CD14-positive monocyte (primary cell): ENCODE results near the gene MYO5B. TPM values are rescaled to one million over a fixed set of nuclear protein-coding genes. Genes with fewer than 3 reads are reported as not detected.
"Not testable (repeated sequence)": the region's sequence is repeated elsewhere in the genome, so short reads cannot be mapped to it uniquely, and the experiment has no call there.

Source experiments
- DNase-seq, 3 donors: peaks; one replicate each; pipeline ENCODE4 v3.0.0-alpha.2; 2011 to 2022
- H2AFZ ChIP-seq: 2 replicates; pipeline ENCODE4 v1.6.0; 2012; ENCODE audit warnings: mild to moderate bottlenecking, low read depth, low read length, inconsistent platforms; ENCODE audit not compliant: insufficient read depth, poor library complexity, severe bottlenecking
- H3K27ac ChIP-seq, 2 donors: 1 replicate in 1 of 2; 2 replicates in 1 of 2; pipeline ENCODE4 v1.5.1; 2012 to 2013; ENCODE audit warnings: low read length in 2 of 2, control low read depth in 1 of 2, inconsistent platforms in 1 of 2, low read depth in 1 of 2, mild to moderate bottlenecking in 1 of 2
- H3K27me3 ChIP-seq, 2 donors: one replicate each; pipeline versions ENCODE4 v1.6.0 to v1.6.1; 2011 to 2013; ENCODE audit warnings: low read length in 2 of 2; ENCODE audit not compliant: control insufficient read depth in 2 of 2, insufficient read depth in 2 of 2
- H3K36me3 ChIP-seq, 2 donors: replicated peaks in 1 of 2; 1 replicate in 1 of 2; 2 replicates in 1 of 2; pipeline versions ENCODE4 v1.5.1 to v1.6.1; 2012 to 2013; ENCODE audit warnings: low read length in 2 of 2, control low read depth in 1 of 2, inconsistent platforms in 1 of 2, mild to moderate bottlenecking in 1 of 2; ENCODE audit not compliant: insufficient read depth in 2 of 2, control insufficient read depth in 1 of 2
- H3K4me1 ChIP-seq, 2 donors: 1 replicate in 1 of 2; 2 replicates in 1 of 2; pipeline versions ENCODE4 v1.5.1 to v1.6.1; 2012 to 2013; ENCODE audit warnings: low read length in 2 of 2, control low read depth in 1 of 2, inconsistent platforms in 1 of 2, mild to moderate bottlenecking in 1 of 2, moderate library complexity in 1 of 2; ENCODE audit not compliant: insufficient read depth in 2 of 2, control insufficient read depth in 1 of 2
- H3K4me2 ChIP-seq: replicated peaks from 2 replicates; pipeline ENCODE3; 2012; ENCODE audit warnings: low read length, moderate library complexity, mild to moderate bottlenecking; ENCODE audit not compliant: poor library complexity, severe bottlenecking; ENCODE audit errors: extremely low read depth
- H3K4me3 ChIP-seq, 3 experiments: fragments of 200-600 bp in 1 of 3; sonication (generic) in 1 of 3; replicated peaks in 1 of 3; 1 replicate in 2 of 3; 2 replicates in 1 of 3; pipeline ENCODE4 v1.5.1; 2011 to 2013; ENCODE audit warnings: low read length in 3 of 3, mild to moderate bottlenecking in 3 of 3, control low read depth in 2 of 3, low read depth in 2 of 3, inconsistent platforms in 1 of 3, moderate library complexity in 1 of 3
- H3K79me2 ChIP-seq: 2 replicates; pipeline ENCODE4 v1.6.0; 2012; ENCODE audit warnings: mild to moderate bottlenecking, control low read depth, inconsistent platforms, low read length, moderate library complexity; ENCODE audit not compliant: insufficient read depth
- H3K9ac ChIP-seq: 2 replicates; pipeline ENCODE4 v1.6.0; 2017; ENCODE audit warnings: low read length, mild to moderate bottlenecking; ENCODE audit not compliant: insufficient read depth, poor library complexity, severe bottlenecking
- H3K9me3 ChIP-seq, 2 donors: replicated peaks in 1 of 2; 1 replicate in 1 of 2; 2 replicates in 1 of 2; pipeline versions ENCODE4 v1.5.1 to v1.6.1; 2012 to 2013; ENCODE audit warnings: low read length in 2 of 2, control low read depth in 1 of 2; ENCODE audit not compliant: control insufficient read depth in 1 of 2, insufficient read depth in 1 of 2
- H4K20me1 ChIP-seq: 2 replicates; pipeline ENCODE4 v1.6.0; 2012; ENCODE audit warnings: mild to moderate bottlenecking, low read length, control low read depth, moderate library complexity; ENCODE audit not compliant: insufficient read depth
- H3K27ac Mint-ChIP-seq, 7 donors: one replicate each; pipeline ENCODE4 v1.8.0; 2020; ENCODE audit warnings: mild to moderate bottlenecking in 7 of 7, mixed read lengths in 7 of 7, moderate library complexity in 6 of 7, inconsistent platforms in 2 of 7
- H3K27me3 Mint-ChIP-seq, 3 donors: one replicate each; pipeline ENCODE4 v1.8.0; 2021 to 2022; ENCODE audit warnings: low read depth in 3 of 3, mild to moderate bottlenecking in 3 of 3, mixed read lengths in 3 of 3, moderate library complexity in 3 of 3, inconsistent platforms in 1 of 3
- H3K36me3 Mint-ChIP-seq, 2 donors: one replicate each; pipeline ENCODE4 v1.8.0; 2020; ENCODE audit warnings: mixed read lengths in 2 of 2, inconsistent platforms in 1 of 2, mild to moderate bottlenecking in 1 of 2
- H3K4me1 Mint-ChIP-seq: one replicate; pipeline ENCODE4 v1.8.0; 2020; ENCODE audit warnings: mild to moderate bottlenecking, mixed read lengths
- H3K4me3 Mint-ChIP-seq, 2 donors: one replicate each; pipeline ENCODE4 v1.8.0; 2020; ENCODE audit warnings: mild to moderate bottlenecking in 2 of 2, mixed read lengths in 2 of 2, moderate library complexity in 1 of 2
- H3K9me3 Mint-ChIP-seq, 7 donors: one replicate each; pipeline ENCODE4 v1.8.0; 2020 to 2022; ENCODE audit warnings: mixed read lengths in 7 of 7, mild to moderate bottlenecking in 6 of 7, moderate library complexity in 6 of 7, inconsistent platforms in 2 of 7
- WGBS: methylation state at CpG from one replicate; pipeline ENCODE4 v1.1.5; 2013; ENCODE audit warnings: missing lambda C conversion rate; ENCODE audit not compliant: insufficient coverage; 5-methylcytosine and 5-hydroxymethylcytosine counted together
- intact Hi-C, 2 donors: fragments of 100-400 bp; cut with micrococcal nuclease; formaldehyde crosslinking; loops; one replicate each; pipeline versions ENCODE4 v1.15.0 to v1.15.1; 2023
- polyA plus RNA-seq, 3 donors: library from polyadenylated mRNA; depleted of rRNA in 1 of 3; unstranded in 2 of 3; stranded (reverse) in 1 of 3; fragments of 300-500 nt in 2 of 3; fragments of >200 nt in 1 of 3; fragmentation: Illumina TruSeq in 2 of 3; gene quantifications; 1 replicate in 2 of 3; 2 replicates in 1 of 3; pipeline ENCODE4 v1.2.3, GENCODE V29; 2012 to 2021
- TF ChIP-seq, protein P1 (sequence below): fragments of 200-600 bp; IDR thresholded peaks from one replicate; pipeline ENCODE4 v1.8.0; 2022; ENCODE audit warnings: antibody characterized with exemption, mild to moderate bottlenecking

Gene MYO5B
- polyA plus RNA-seq, 3 donors, result 0.04 TPM; not detected in 2

DNA sequence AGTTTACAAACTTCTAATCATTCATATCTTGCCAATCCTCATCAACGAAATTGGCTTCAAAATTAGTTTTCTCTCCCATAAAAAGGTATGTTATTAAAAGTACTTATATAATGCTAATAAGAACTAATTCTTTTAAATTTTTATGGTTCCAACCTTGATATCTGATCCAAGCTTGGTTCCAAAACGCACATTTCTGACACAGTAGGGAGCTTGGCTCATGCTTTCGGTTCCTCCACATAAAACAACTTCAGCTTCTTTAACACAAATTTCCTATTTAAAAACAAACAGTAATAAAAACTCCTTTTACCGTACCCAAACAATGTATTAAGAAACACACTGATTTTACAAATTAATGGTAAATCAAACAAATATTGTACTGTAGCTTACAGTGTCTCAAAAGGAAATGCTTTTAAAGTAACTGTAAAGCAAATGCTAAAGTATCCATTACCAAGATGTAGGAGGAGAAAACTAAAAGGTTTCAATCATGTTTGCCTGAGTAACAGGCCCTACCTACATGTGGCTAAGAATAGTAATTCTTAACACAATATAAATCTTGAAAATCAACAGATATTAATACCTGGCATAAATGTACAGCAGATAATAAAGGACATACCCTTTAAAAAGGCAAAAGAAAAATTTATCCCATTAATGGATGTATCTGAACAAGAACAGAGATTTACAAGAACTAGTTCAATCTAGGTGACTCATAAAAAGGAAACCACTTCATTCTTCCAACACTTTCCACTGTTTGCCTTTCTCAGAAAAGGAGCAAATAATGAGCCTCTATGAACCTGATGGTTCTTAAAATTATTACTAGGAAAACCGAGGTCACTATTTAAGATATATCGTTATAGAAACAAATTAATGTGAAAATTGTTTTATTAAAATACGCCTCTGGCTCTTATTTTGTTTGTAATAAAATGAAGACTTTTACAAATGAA, 399.1 kb downstream of the MYO5B start:
- Mint-ChIP-seq H3K36me3 (peaks cover 69 to 81% of the 10 kb centered on the region in 2 donors), H3K4me3 (no peak overlapping the region), H3K9me3 (peaks cover 0 to 5% (median 0%) of the 10 kb centered on the region in 7 donors), H3K27ac (no peak overlapping the region), H3K27me3 (no peaks in the 10 kb centered on the region), H3K4me1 (no peaks in the 10 kb centered on the region)
- Histone ChIP-seq H3K27me3 (no peaks in the 10 kb centered on the region), H3K9me3 (no peaks in the 10 kb centered on the region), H3K4me2 (no peak overlapping the region), H3K79me2 (no peaks in the 10 kb centered on the region), H3K36me3 (peaks cover 56 to 77% of the 10 kb centered on the region in 2 donors), H3K4me1 (no peaks in the 10 kb centered on the region), H3K4me3 (no peak overlapping the region), H3K27ac (no peak overlapping the region), H3K9ac (no peak overlapping the region), H4K20me1 (no peaks in the 10 kb centered on the region), H2AFZ (no peak overlapping the region)
- WGBS, result no CpG with 5 or more reads among the region's 7 CpGs
- intact Hi-C loops, result no loop called here
- no peak for DNase-seq
- TF ChIP-seq, protein P1, sequence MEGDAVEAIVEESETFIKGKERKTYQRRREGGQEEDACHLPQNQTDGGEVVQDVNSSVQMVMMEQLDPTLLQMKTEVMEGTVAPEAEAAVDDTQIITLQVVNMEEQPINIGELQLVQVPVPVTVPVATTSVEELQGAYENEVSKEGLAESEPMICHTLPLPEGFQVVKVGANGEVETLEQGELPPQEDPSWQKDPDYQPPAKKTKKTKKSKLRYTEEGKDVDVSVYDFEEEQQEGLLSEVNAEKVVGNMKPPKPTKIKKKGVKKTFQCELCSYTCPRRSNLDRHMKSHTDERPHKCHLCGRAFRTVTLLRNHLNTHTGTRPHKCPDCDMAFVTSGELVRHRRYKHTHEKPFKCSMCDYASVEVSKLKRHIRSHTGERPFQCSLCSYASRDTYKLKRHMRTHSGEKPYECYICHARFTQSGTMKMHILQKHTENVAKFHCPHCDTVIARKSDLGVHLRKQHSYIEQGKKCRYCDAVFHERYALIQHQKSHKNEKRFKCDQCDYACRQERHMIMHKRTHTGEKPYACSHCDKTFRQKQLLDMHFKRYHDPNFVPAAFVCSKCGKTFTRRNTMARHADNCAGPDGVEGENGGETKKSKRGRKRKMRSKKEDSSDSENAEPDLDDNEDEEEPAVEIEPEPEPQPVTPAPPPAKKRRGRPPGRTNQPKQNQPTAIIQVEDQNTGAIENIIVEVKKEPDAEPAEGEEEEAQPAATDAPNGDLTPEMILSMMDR, result no peak

DNA sequence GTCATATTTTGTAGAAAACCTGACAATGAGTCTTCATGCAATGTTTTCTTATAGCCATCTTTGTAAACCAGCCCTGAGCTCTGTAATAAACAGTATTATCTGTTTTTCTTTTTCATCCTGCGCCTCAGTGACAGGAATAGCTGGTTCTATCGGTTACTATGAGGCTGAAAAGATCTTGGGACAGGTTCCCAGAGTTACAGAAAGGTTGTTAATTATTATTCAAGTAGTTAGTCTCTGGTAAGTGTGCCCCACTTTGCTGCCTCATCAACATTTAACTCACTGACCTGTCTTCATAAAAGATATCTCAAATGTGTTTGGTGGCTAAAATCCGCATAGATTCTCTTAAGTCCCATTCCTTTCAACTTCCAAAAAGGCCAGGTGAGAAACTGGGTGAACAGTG, 400.2 kb downstream of the MYO5B start:
- TF ChIP-seq, protein P1, result no peak
- Histone ChIP-seq H2AFZ (no peak overlapping the region), H3K79me2 (no peaks in the 10 kb centered on the region), H3K27ac (no peak overlapping the region), H3K4me2 (no peak overlapping the region), H3K27me3 (no peaks in the 10 kb centered on the region), H3K4me1 (no peaks in the 10 kb centered on the region), H3K4me3 (no peak overlapping the region), H3K9me3 (no peaks in the 10 kb centered on the region), H3K36me3 (peaks cover 67 to 87% of the 10 kb centered on the region in 2 donors), H3K9ac (no peak overlapping the region), H4K20me1 (no peaks in the 10 kb centered on the region)
- Mint-ChIP-seq H3K9me3 (peaks cover 0 to 4% (median 0%) of the 10 kb centered on the region in 7 donors), H3K27me3 (no peaks in the 10 kb centered on the region), H3K4me1 (no peaks in the 10 kb centered on the region), H3K27ac (no peak overlapping the region), H3K4me3 (no peak overlapping the region), H3K36me3 (peaks cover 73 to 83% of the 10 kb centered on the region in 2 donors)
- intact Hi-C loops, result no loop called here
- no CpG with 5 or more reads among the region's 3 CpGs for WGBS
- no peak for DNase-seq

DNA sequence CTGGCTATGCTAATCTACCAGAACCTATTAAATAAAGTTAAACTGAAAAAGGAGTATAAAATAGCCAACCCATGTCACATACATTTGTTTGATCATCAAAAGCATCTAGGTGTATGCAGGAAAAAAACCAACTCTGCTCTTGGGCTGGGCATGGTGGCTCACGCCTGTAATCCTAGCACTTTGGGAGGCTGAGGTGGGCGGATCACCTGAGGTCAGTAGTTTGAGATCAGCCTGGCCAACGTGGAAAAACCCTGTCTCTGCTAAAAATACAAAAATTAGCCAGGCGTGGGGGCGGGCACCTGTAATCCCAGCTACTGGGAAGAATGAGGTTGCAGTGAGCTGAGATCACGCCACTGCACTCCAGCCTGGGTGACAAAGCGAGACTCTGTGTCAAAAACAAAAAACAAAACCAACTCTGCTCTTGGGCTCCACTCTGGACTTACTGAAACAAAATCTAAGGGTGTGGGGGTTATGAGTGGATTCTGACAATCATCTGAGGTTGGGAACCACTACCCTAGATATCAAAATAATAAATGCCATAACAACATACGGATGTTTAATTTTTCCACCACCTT, 405.3 kb downstream of the MYO5B start:
- 92% methylated on average over 3 of the region's 8 CpGs for WGBS
- H3K4me1 ChIP-seq, H3K9ac ChIP-seq, intact Hi-C loops, H3K27me3 ChIP-seq, H4K20me1 ChIP-seq, H3K79me2 ChIP-seq, H3K4me3 ChIP-seq, H3K4me1 Mint-ChIP-seq, H3K9me3 ChIP-seq, H3K4me2 ChIP-seq, H3K27me3 Mint-ChIP-seq, DNase-seq, H3K4me3 Mint-ChIP-seq, H3K9me3 Mint-ChIP-seq, H2AFZ ChIP-seq: not testable (repeated sequence)
- Mint-ChIP-seq H3K27ac (peak overlapping the region in 2 of 7 donors; percentile 5 to 36), H3K36me3 (peaks cover 76 to 85% of the 10 kb centered on the region in 2 donors)
- Histone ChIP-seq H3K27ac (peak overlapping the region in 1 of 2 donors; percentile 65), H3K36me3 (peaks cover 65 to 99% of the 10 kb centered on the region in 2 donors)
